NCI-H510A (cell line): ENCODE results near the gene CORO6.

Experiments used
- DNase-seq: peaks from one replicate; lab custom pipeline; 2025; lab: John Stamatoyannopoulos, UW

The CORO6 gene

GRCh38 chr17:29577001-29577370 lies 45.7 kb downstream of the CORO6 start:
- DNase-seq, result no peak

- no peak for DNase-seq
Observed at GRCh38 chr17:29576214-29577000, 46.3 kb downstream of the CORO6 start.

GRCh38 chr17:29575511-29576213 lies 47.0 kb downstream of the CORO6 start:
- no peak for DNase-seq

GRCh38 chr17:29574732-29575510 lies 47.8 kb downstream of the CORO6 start:
- no peak for DNase-seq

GRCh38 chr17:29573871-29574731 lies 48.6 kb downstream of the CORO6 start:
- no peak for DNase-seq

- no peak for DNase-seq
Observed at GRCh38 chr17:29573558-29573869, 49.2 kb downstream of the CORO6 start.

GRCh38 chr17:29572691-29573557 lies 49.8 kb downstream of the CORO6 start:
- DNase-seq, result no peak

GRCh38 chr17:29571883-29572681 lies 50.6 kb downstream of the CORO6 start:
- DNase-seq, result no peak

- DNase-seq, result no peak
Observed at GRCh38 chr17:29571486-29571882, 51.2 kb downstream of the CORO6 start.

GRCh38 chr17:29570521-29570920 lies 52.2 kb downstream of the CORO6 start:
- DNase-seq, result no peak

- DNase-seq, result no peak
Observed at GRCh38 chr17:29569245-29569950, 53.3 kb downstream of the CORO6 start.

GRCh38 chr17:29568331-29569244 lies 54.1 kb downstream of the CORO6 start, which contains the start of gene TP53I13:
Gene TP53I13 (plus strand): TSS chr17:29568701. CDS start chr17:29568759, 58 bp downstream.
- DNase-seq, result peak; percentile 79

GRCh38 chr17:29567554-29568330 lies 55.0 kb downstream of the CORO6 start:
- peak; percentile 49 for DNase-seq

- no peak for DNase-seq
Observed at GRCh38 chr17:29567304-29567553, 55.5 kb downstream of the CORO6 start.

- peak; percentile 53 for DNase-seq
Observed at GRCh38 chr17:29566473-29567303, 56.0 kb downstream of the CORO6 start, which contains the start of gene ABHD15. Gene ABHD15 (minus strand): TSS chr17:29567037. CDS start chr17:29566966, 71 bp downstream.

- peak; percentile 52 for DNase-seq
Observed at GRCh38 chr17:29565643-29566472, 56.9 kb downstream of the CORO6 start.
